ENCODE measurements around the gene IFITM10. TPM values are rescaled to one million over a fixed set of nuclear protein-coding genes. Genes with fewer than 3 reads are reported as not detected.
A peak's percentile ranks its signal among the peaks of the same experiment; 100 is the strongest.

IFITM10 gene
- total and polyA plus RNA-seq, 9 of the 15 experiments (the other 6 are each of a cell fraction or from before 2014, with no cell fraction given): 0.08 to 0.13 (median 0.09) TPM; not detected in 6

DNA sequence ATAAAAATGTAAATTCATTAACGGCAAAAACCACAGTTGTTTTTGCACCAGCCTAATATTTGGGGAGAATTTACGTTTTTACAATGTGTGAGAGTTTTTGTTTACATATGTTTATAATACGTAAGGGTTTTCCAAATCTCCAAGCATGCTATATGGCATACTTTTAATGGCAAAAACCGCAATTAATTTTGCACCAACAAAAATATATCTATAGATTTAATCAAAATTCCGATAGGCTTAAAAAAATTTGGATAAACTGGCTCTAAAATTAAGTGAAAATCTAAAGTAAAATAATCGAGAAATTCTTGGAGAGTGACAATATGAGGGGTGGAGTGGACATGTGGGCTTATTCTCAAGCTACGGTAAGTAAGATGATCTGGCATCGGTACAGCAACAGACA lies 30.6 kb downstream of the IFITM10 start:
- Histone ChIP-seq H3K79me2 (ENCODE audit: control insufficient read depth, insufficient read depth, low read length) (no peaks in the 10 kb centered on the region), H3K4me2 (ENCODE audit: insufficient read depth, low read length) (no peak overlapping the region), H4K20me1 (replicated peaks; ENCODE audit: control insufficient read depth, insufficient read depth, low read length) (0 out of 2 replicates have a peak, but pooled peaks cover 3% of the 10 kb centered on the region), H3K9ac (ENCODE audit: insufficient read depth in 1 of 2, low read depth in 2 of 2, low read length in 2 of 2) (no peak overlapping the region), H3K27me3 (ENCODE audit: control insufficient read depth in 2 of 2, insufficient read depth in 2 of 2, low read length in 2 of 2) (peaks cover 37 to 59% of the 10 kb centered on the region in 2 experiments), H3K9me3 (replicated peaks; ENCODE audit: control insufficient read depth, insufficient read depth, low read depth, low read length) (no peaks in the 10 kb centered on the region), H3K4me3 (no peak overlapping the region), H3K4me1 (replicated peaks in 1 of 2; ENCODE audit: control insufficient read depth in 2 of 2, insufficient read depth in 2 of 2, low read length in 2 of 2) (no peaks in the 10 kb centered on the region), H2AFZ (ENCODE audit: low read depth, low read length) (no peak overlapping the region), H3K9me1 (ENCODE audit: control insufficient read depth, insufficient read depth, low read length) (no peaks in the 10 kb centered on the region), H3K27ac (ENCODE audit: extremely low read depth, low read depth, low read length) (no peak overlapping the region), H3K36me3 (ENCODE audit: control insufficient read depth, insufficient read depth, low read length) (no peaks in the 10 kb centered on the region)
- ChIA-PET POLR2A (interaction anchor here (1.9 kb wide), 1 partner anchor 13 kb away, joined by 4 read pairs; no protein-coding TSS in a partner anchor), CTCF (ENCODE audit: low intra/inter-chr PET ratio) (no interaction called here)
- DNase-seq (ENCODE audit: extremely low read depth in 1 of 4, low spot score in 3 of 4) (no peak), ATAC-seq (no peak), FAIRE-seq (no peak)
- in situ Hi-C loops (cut with MboI) (no loop called here), intact Hi-C loops (cut with micrococcal nuclease) (no loop called here)
- 3% methylated on average over 8 of the region's 8 CpGs for WGBS (ENCODE audit: insufficient coverage, low coverage, missing lambda C conversion rate)
- no peak for TF ChIP-seq NR4A1 (CRISPR knock-in tag; IDR thresholded peaks at IDR 0.05)
- no peak for TF ChIP-seq NR4A1 (tag; IDR thresholded peaks at IDR 0.05)
- no peak for TF ChIP-seq CREBBP (IDR thresholded peaks at IDR 0.05; ENCODE audit: low read depth, low read length)
- BruUV-seq (replicated peaks): no TSS peak

GRCh38 chr11:1718326-1718725 lies 32.1 kb downstream of the IFITM10 start:
- no peak overlapping the region for H3K4me2 ChIP-seq (ENCODE audit: insufficient read depth, low read length)
- TF ChIP-seq ZZZ3 (IDR thresholded peaks at IDR 0.05): no peak
- TF ChIP-seq CBX2 (IDR thresholded peaks at IDR 0.05; ENCODE audit: insufficient read depth, low read length, poor library complexity, severe bottlenecking): peak; percentile 64
- no peak for TF ChIP-seq ZNF146 (CRISPR knock-in tag; IDR thresholded peaks at IDR 0.05; ENCODE audit: unreplicated experiment)
- TF ChIP-seq BCOR (IDR thresholded peaks at IDR 0.05): no peak
- no peak for TF ChIP-seq TEAD1 (CRISPR knock-in tag; IDR thresholded peaks at IDR 0.05)
- TF ChIP-seq ZNF316 (IDR thresholded peaks at IDR 0.05): 0 out of 2 replicates have a peak, but pooled peaks have one; percentile 4
- H3K27ac ChIP-seq (ENCODE audit: extremely low read depth, low read depth, low read length): no peak overlapping the region
- intact Hi-C loops (cut with micrococcal nuclease) (no loop called here), in situ Hi-C loops (cut with MboI) (no loop called here)
- FAIRE-seq (no peak), ATAC-seq (no peak), DNase-seq (ENCODE audit: extremely low read depth in 1 of 4, low spot score in 3 of 4) (no peak)
- no peaks in the 10 kb centered on the region for H3K9me1 ChIP-seq (ENCODE audit: control insufficient read depth, insufficient read depth, low read length)
- no TSS peak for BruUV-seq (replicated peaks)
- WGBS (ENCODE audit: insufficient coverage, low coverage, missing lambda C conversion rate): 8% methylated on average over 15 of the region's 15 CpGs
- no peak overlapping the region for H2AFZ ChIP-seq (ENCODE audit: low read depth, low read length)
- no peaks in the 10 kb centered on the region for H3K36me3 ChIP-seq (ENCODE audit: control insufficient read depth, insufficient read depth, low read length)
- no peaks in the 10 kb centered on the region for H3K79me2 ChIP-seq (ENCODE audit: control insufficient read depth, insufficient read depth, low read length)
- 0 out of 2 replicates have a peak, but pooled peaks cover 6% of the 10 kb centered on the region for H4K20me1 ChIP-seq (replicated peaks; ENCODE audit: control insufficient read depth, insufficient read depth, low read length)
- no peaks in the 10 kb centered on the region for H3K4me1 ChIP-seq (replicated peaks in 1 of 2; ENCODE audit: control insufficient read depth in 2 of 2, insufficient read depth in 2 of 2, low read length in 2 of 2)
- no peak overlapping the region for H3K4me3 ChIP-seq
- peaks cover 40 to 61% of the 10 kb centered on the region in 2 experiments for H3K27me3 ChIP-seq (ENCODE audit: control insufficient read depth in 2 of 2, insufficient read depth in 2 of 2, low read length in 2 of 2)
- ChIA-PET POLR2A (interaction anchor here (0.8 to 1.3 kb wide), 3 partner anchors 76 to 199 kb away, joined by 3 read pairs; no protein-coding TSS in a partner anchor), CTCF (ENCODE audit: low intra/inter-chr PET ratio) (no interaction called here)
- H3K9me3 ChIP-seq (replicated peaks; ENCODE audit: control insufficient read depth, insufficient read depth, low read depth, low read length): no peaks in the 10 kb centered on the region
- no peak overlapping the region for H3K9ac ChIP-seq (ENCODE audit: insufficient read depth in 1 of 2, low read depth in 2 of 2, low read length in 2 of 2)

Data from K562 (cell line).